ENCODE measurements around the gene OR2H1.

Gene OR2H1

DNA sequence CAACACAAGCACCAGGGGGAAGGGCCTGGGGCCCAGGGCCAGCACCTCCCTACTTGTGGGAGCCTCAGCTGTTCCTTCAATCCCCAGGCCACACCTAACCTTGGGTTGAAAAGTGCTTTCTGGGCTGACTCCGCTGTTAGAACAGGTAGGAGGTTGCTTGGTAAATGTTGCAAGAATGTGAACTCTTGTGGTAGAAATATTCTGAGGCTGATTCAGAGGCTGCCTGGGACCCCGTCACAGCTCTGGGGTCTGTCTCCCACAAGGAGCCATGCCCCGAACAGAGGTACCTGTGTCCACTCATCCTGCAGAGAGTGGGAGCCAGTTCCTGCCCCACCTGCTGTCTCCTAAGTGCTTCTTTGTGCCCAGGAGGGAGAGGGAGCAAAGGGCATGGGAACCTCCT is 45.2 kb downstream of the OR2H1 start:
- Histone ChIP-seq H3K79me2 (ENCODE audit: insufficient read depth, low read length) (no peaks in the 10 kb centered on the region), H3K4me1 (ENCODE audit: insufficient read depth, low read length) (no peaks in the 10 kb centered on the region), H3K36me3 (ENCODE audit: insufficient read depth, low read length) (no peaks in the 10 kb centered on the region), H3K9me3 (ENCODE audit: insufficient read depth, low read length, severe bottlenecking) (no peaks in the 10 kb centered on the region), H4K20me1 (ENCODE audit: insufficient read depth, low read length) (no peaks in the 10 kb centered on the region), H3K4me2 (ENCODE audit: insufficient read depth, low read length) (no peak overlapping the region), H3K27me3 (ENCODE audit: insufficient read depth, low read length, poor library complexity) (peaks cover 14% of the 10 kb centered on the region), H3K27ac (ENCODE audit: low read length) (no peak overlapping the region), H3K4me3 (ENCODE audit: low read depth in 1 of 2, low read length in 2 of 2) (no peak overlapping the region), H3K9ac (ENCODE audit: low read depth, low read length) (no peak overlapping the region), H2AFZ (ENCODE audit: low read depth, low read length) (no peak overlapping the region)
- DNase-seq (no peak), ATAC-seq (ENCODE audit: insufficient read depth, low read depth) (no peak)
- no peak for TF ChIP-seq EZH2 (IDR thresholded peaks at IDR 0.05; ENCODE audit: borderline replicate concordance, low read depth, low read length, severe bottlenecking)
- TF ChIP-seq, protein P1, sequence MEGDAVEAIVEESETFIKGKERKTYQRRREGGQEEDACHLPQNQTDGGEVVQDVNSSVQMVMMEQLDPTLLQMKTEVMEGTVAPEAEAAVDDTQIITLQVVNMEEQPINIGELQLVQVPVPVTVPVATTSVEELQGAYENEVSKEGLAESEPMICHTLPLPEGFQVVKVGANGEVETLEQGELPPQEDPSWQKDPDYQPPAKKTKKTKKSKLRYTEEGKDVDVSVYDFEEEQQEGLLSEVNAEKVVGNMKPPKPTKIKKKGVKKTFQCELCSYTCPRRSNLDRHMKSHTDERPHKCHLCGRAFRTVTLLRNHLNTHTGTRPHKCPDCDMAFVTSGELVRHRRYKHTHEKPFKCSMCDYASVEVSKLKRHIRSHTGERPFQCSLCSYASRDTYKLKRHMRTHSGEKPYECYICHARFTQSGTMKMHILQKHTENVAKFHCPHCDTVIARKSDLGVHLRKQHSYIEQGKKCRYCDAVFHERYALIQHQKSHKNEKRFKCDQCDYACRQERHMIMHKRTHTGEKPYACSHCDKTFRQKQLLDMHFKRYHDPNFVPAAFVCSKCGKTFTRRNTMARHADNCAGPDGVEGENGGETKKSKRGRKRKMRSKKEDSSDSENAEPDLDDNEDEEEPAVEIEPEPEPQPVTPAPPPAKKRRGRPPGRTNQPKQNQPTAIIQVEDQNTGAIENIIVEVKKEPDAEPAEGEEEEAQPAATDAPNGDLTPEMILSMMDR (IDR thresholded peaks at IDR 0.05; ENCODE audit: borderline replicate concordance, extremely low read depth, low read length, poor library complexity, severe bottlenecking) = no peak

DNA sequence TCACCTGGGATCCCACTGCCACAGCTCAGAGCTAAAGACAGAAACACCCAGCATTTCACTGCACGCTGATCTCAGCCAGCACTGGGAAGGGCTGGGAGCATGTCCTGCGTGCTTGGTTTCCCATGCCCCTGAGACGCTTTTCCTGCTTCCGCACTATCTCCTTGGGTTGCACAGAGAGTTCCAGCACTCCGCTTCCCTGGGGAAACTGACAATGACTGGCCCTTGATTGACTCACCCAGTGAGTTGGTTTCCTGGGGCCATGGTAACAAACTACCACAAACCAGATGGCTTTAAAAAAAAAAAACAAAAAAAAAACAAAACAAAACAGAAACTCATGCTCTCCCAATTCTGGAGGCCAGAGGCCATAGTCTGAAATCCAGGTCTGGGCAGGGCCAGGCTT is 45.6 kb downstream of the OR2H1 start:
- H3K4me2 ChIP-seq (ENCODE audit: insufficient read depth, low read length) = no peak overlapping the region
- no peaks in the 10 kb centered on the region for H3K79me2 ChIP-seq (ENCODE audit: insufficient read depth, low read length)
- H4K20me1 ChIP-seq (ENCODE audit: insufficient read depth, low read length) = no peaks in the 10 kb centered on the region
- no peak overlapping the region for H3K4me3 ChIP-seq (ENCODE audit: low read depth in 1 of 2, low read length in 2 of 2)
- H3K36me3 ChIP-seq (ENCODE audit: insufficient read depth, low read length) = no peaks in the 10 kb centered on the region
- H2AFZ ChIP-seq (ENCODE audit: low read depth, low read length) = no peak overlapping the region
- TF ChIP-seq, protein P1 (IDR thresholded peaks at IDR 0.05; ENCODE audit: borderline replicate concordance, extremely low read depth, low read length, poor library complexity, severe bottlenecking) = no peak
- no peak for TF ChIP-seq EZH2 (IDR thresholded peaks at IDR 0.05; ENCODE audit: borderline replicate concordance, low read depth, low read length, severe bottlenecking)
- no peak overlapping the region for H3K9ac ChIP-seq (ENCODE audit: low read depth, low read length)
- H3K9me3 ChIP-seq (ENCODE audit: insufficient read depth, low read length, severe bottlenecking) = no peaks in the 10 kb centered on the region
- no peak overlapping the region for H3K27ac ChIP-seq (ENCODE audit: low read length)
- no peaks in the 10 kb centered on the region for H3K4me1 ChIP-seq (ENCODE audit: insufficient read depth, low read length)
- ATAC-seq (ENCODE audit: insufficient read depth, low read depth) (no peak), DNase-seq (no peak)
- H3K27me3 ChIP-seq (ENCODE audit: insufficient read depth, low read length, poor library complexity) = peaks cover 12% of the 10 kb centered on the region

DNA sequence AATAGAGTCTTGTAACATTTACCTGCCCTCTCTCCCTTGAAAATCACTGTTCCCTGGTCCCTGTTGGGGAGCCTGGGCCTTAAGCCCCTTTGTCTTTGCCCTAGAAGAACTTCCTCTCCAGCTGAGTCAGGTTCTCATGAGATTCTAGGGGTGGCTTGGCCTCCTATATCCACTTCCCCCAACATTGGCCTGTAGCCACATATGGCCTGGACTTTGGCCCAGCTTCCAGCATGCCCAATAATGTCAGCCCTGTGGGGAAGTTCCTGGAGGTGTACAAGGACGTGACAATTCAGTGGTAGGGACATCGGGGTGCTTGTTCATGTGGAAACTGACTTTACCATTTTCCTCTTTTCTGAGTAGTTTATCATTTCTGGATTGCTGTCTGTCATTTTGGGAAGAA is 48.0 kb downstream of the OR2H1 start:
- H3K27me3 ChIP-seq (ENCODE audit: insufficient read depth, low read length, poor library complexity) = peaks cover 9% of the 10 kb centered on the region
- H3K9ac ChIP-seq (ENCODE audit: low read depth, low read length) = no peak overlapping the region
- no peaks in the 10 kb centered on the region for H4K20me1 ChIP-seq (ENCODE audit: insufficient read depth, low read length)
- no peaks in the 10 kb centered on the region for H3K36me3 ChIP-seq (ENCODE audit: insufficient read depth, low read length)
- H3K9me3 ChIP-seq (ENCODE audit: insufficient read depth, low read length, severe bottlenecking) = no peaks in the 10 kb centered on the region
- H3K4me3 ChIP-seq (ENCODE audit: low read depth in 1 of 2, low read length in 2 of 2) = no peak overlapping the region
- H3K27ac ChIP-seq (ENCODE audit: low read length) = no peak overlapping the region
- no peak overlapping the region for H2AFZ ChIP-seq (ENCODE audit: low read depth, low read length)
- H3K79me2 ChIP-seq (ENCODE audit: insufficient read depth, low read length) = no peaks in the 10 kb centered on the region
- DNase-seq (no peak), ATAC-seq (ENCODE audit: insufficient read depth, low read depth) (no peak)
- no peaks in the 10 kb centered on the region for H3K4me1 ChIP-seq (ENCODE audit: insufficient read depth, low read length)
- H3K4me2 ChIP-seq (ENCODE audit: insufficient read depth, low read length) = no peak overlapping the region
- TF ChIP-seq, protein P1 (IDR thresholded peaks at IDR 0.05; ENCODE audit: borderline replicate concordance, extremely low read depth, low read length, poor library complexity, severe bottlenecking) = no peak
- no peak for TF ChIP-seq EZH2 (IDR thresholded peaks at IDR 0.05; ENCODE audit: borderline replicate concordance, low read depth, low read length, severe bottlenecking)

DNA sequence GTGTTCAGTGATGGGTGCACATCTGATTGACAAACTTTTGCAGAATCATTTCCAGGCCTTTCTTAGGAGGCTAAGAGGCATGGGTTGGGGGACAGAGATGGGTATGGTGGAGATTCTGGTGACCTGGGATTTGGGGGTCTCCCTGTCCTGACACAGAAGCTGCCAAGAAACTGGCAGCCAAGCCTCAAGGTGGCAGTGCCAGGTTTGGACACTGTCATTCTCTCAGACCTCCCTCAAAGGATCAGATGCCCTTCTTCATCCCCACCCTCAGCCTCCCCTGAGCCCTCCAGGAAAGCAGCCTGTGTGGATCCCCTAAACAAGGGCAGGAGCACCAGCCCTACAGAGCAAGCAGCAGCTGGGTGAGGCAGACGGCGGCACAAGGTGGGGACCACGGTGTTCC is 48.9 kb downstream of the OR2H1 start:
- H3K9ac ChIP-seq (ENCODE audit: low read depth, low read length) = no peak overlapping the region
- no peaks in the 10 kb centered on the region for H3K4me1 ChIP-seq (ENCODE audit: insufficient read depth, low read length)
- no peaks in the 10 kb centered on the region for H3K9me3 ChIP-seq (ENCODE audit: insufficient read depth, low read length, severe bottlenecking)
- H4K20me1 ChIP-seq (ENCODE audit: insufficient read depth, low read length) = no peaks in the 10 kb centered on the region
- H3K4me2 ChIP-seq (ENCODE audit: insufficient read depth, low read length) = no peak overlapping the region
- no peak overlapping the region for H3K4me3 ChIP-seq (ENCODE audit: low read depth in 1 of 2, low read length in 2 of 2)
- H3K79me2 ChIP-seq (ENCODE audit: insufficient read depth, low read length) = no peaks in the 10 kb centered on the region
- no peaks in the 10 kb centered on the region for H3K36me3 ChIP-seq (ENCODE audit: insufficient read depth, low read length)
- ATAC-seq (ENCODE audit: insufficient read depth, low read depth) (no peak), DNase-seq (no peak)
- no peak overlapping the region for H2AFZ ChIP-seq (ENCODE audit: low read depth, low read length)
- no peak overlapping the region for H3K27ac ChIP-seq (ENCODE audit: low read length)
- no peak for TF ChIP-seq EZH2 (IDR thresholded peaks at IDR 0.05; ENCODE audit: borderline replicate concordance, low read depth, low read length, severe bottlenecking)
- H3K27me3 ChIP-seq (ENCODE audit: insufficient read depth, low read length, poor library complexity) = peaks cover 9% of the 10 kb centered on the region
